ENCODE measurements around the gene CNGA3.

DNA sequence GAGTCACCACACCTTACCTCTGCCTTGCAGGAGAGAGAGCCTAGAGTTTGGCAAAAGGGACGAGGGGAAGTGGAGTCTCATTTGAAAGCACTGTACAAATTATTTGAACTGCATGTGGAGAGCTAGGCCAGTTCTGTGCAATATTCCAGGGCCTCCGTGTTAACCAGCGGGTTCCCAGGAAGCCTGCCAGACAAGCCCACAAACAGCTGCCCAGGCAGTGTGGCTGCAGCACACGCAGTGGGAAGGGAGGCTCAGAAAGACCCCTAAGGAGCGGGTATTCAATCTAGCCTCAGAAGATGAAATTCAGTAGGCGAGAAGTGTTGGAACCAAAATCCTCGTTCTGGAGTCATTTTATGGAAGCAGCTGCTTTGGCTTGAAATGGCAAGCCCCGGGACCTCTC, 30.7 kb downstream of the CNGA3 start:
- TF ChIP-seq EZH2phosphoT487 (IDR thresholded peaks at IDR 0.05; ENCODE audit: insufficient read depth, low read depth) (no peak), EZH2 (IDR thresholded peaks at IDR 0.05; ENCODE audit: insufficient read depth, poor library complexity, severe bottlenecking) (no peak)
